Activated T-helper 1 cell treated with Interleukin-2 at 50 U/mL for 16 hours (primary cell): ENCODE measurements around the gene OLA1.

Experiments
- DNase-seq: peaks from one replicate; pipeline ENCODE4 v3.0.0-alpha.2; 2020; ENCODE audit warnings: low read depth

The OLA1 gene

GRCh38 chr2:174224665-174225288, 23.6 kb downstream of the OLA1 start:
- no peak for DNase-seq

- no peak for DNase-seq
Observed at GRCh38 chr2:174224125-174224524, 24.2 kb downstream of the OLA1 start.

GRCh38 chr2:174223388-174223787, 24.9 kb downstream of the OLA1 start:
- no peak for DNase-seq

- DNase-seq, result no peak
Observed at GRCh38 chr2:174222154-174222553, 26.2 kb downstream of the OLA1 start.

- no peak for DNase-seq
Observed at GRCh38 chr2:174219321-174219720, 29.0 kb downstream of the OLA1 start.

- no peak for DNase-seq
Observed at GRCh38 chr2:174218773-174219172, 29.6 kb downstream of the OLA1 start.

GRCh38 chr2:174217869-174218268, 30.5 kb downstream of the OLA1 start:
- no peak for DNase-seq

- DNase-seq, result no peak
Observed at GRCh38 chr2:174211954-174212353, 36.4 kb downstream of the OLA1 start.

- DNase-seq, result no peak
Observed at GRCh38 chr2:174210862-174211261, 37.5 kb downstream of the OLA1 start.

- no peak for DNase-seq
Observed at GRCh38 chr2:174209325-174209724, 39.0 kb downstream of the OLA1 start.

- no peak for DNase-seq
Observed at GRCh38 chr2:174208026-174208425, 40.3 kb downstream of the OLA1 start.

- DNase-seq, result no peak
Observed at GRCh38 chr2:174205562-174205961, 42.8 kb downstream of the OLA1 start.

- DNase-seq, result no peak
Observed at GRCh38 chr2:174202188-174202587, 46.1 kb downstream of the OLA1 start.

- DNase-seq, result no peak
Observed at GRCh38 chr2:174198846-174199564, 49.3 kb downstream of the OLA1 start.

GRCh38 chr2:174195253-174195652, 53.1 kb downstream of the OLA1 start:
- DNase-seq, result no peak

- no peak for DNase-seq
Observed at GRCh38 chr2:174193737-174194136, 54.6 kb downstream of the OLA1 start.

GRCh38 chr2:174192664-174193063, 55.7 kb downstream of the OLA1 start:
- no peak for DNase-seq

GRCh38 chr2:174191342-174192074, 56.8 kb downstream of the OLA1 start:
- DNase-seq, result no peak

- DNase-seq, result no peak
Observed at GRCh38 chr2:174184915-174185314, 63.4 kb downstream of the OLA1 start.

- no peak for DNase-seq
Observed at GRCh38 chr2:174184504-174184903, 63.8 kb downstream of the OLA1 start.

- DNase-seq, result no peak
Observed at GRCh38 chr2:174183076-174183475, 65.3 kb downstream of the OLA1 start.

GRCh38 chr2:174181368-174181767, 67.0 kb downstream of the OLA1 start:
- DNase-seq, result no peak

- no peak for DNase-seq
Observed at GRCh38 chr2:174180726-174181236, 67.6 kb downstream of the OLA1 start.
